Astrocyte (in vitro differentiated cells and primary cell): ENCODE measurements around the gene PLEKHG4B. TPM values are rescaled to one million over a fixed set of nuclear protein-coding genes. Genes with fewer than 3 reads are reported as not detected.
A peak's percentile ranks its signal among the peaks of the same experiment; 100 is the strongest.

Experiments
- DNase-seq: peaks from one replicate; pipeline ENCODE4 v3.0.0-alpha.2; 2010; ENCODE audit warnings: low read depth
- FAIRE-seq: peaks from 2 replicates; lab custom pipeline; 2011; peaks lifted over from hg19 to GRCh38; lab: Jason Lieb, UNC
- H2AFZ ChIP-seq: 2 replicates; pipeline ENCODE4 v1.6.0; 2012; ENCODE audit warnings: low read depth, low read length, inconsistent platforms
- H3K27ac ChIP-seq: 2 replicates; pipeline ENCODE4 v1.5.1; 2011; ENCODE audit warnings: low read depth, low read length, inconsistent platforms
- H3K27me3 ChIP-seq: 2 replicates; pipeline ENCODE4 v1.6.0; 2011; ENCODE audit warnings: low read length, inconsistent platforms; ENCODE audit not compliant: insufficient read depth
- H3K36me3 ChIP-seq: 2 replicates; pipeline ENCODE4 v1.5.1; 2011; ENCODE audit warnings: low read length, inconsistent platforms; ENCODE audit not compliant: insufficient read depth
- H3K4me1 ChIP-seq: 2 replicates; pipeline ENCODE4 v1.5.1; 2011; ENCODE audit warnings: low read length, inconsistent platforms; ENCODE audit not compliant: insufficient read depth
- H3K4me2 ChIP-seq: 2 replicates; pipeline ENCODE4 v1.6.0; 2012; ENCODE audit warnings: low read length, inconsistent platforms
- H3K4me3 ChIP-seq: 2 replicates; pipeline ENCODE4 v1.5.1; 2011; ENCODE audit warnings: low read depth, mild to moderate bottlenecking, low read length, inconsistent platforms; ENCODE audit not compliant: insufficient read depth
- H3K79me2 ChIP-seq: 2 replicates; pipeline ENCODE4 v1.6.0; 2012; ENCODE audit warnings: mild to moderate bottlenecking, low read length, inconsistent platforms; ENCODE audit not compliant: insufficient read depth
- H3K9ac ChIP-seq: 2 replicates; pipeline ENCODE4 v1.6.0; 2012; ENCODE audit warnings: mild to moderate bottlenecking, low read length, inconsistent platforms
- H3K9me3 ChIP-seq: 2 replicates; pipeline ENCODE4 v1.5.1; 2012; ENCODE audit warnings: low read depth, mild to moderate bottlenecking, low read length, inconsistent platforms; ENCODE audit not compliant: insufficient read depth
- H4K20me1 ChIP-seq: 2 replicates; pipeline ENCODE4 v1.6.0; 2012; ENCODE audit warnings: low read length, inconsistent platforms; ENCODE audit not compliant: insufficient read depth
- H3K27ac Mint-ChIP-seq: one replicate; pipeline ENCODE4 v1.8.0; 2021; ENCODE audit warnings: mild to moderate bottlenecking, mixed read lengths; ENCODE audit not compliant: unreplicated experiment
- H3K27me3 Mint-ChIP-seq: one replicate; pipeline ENCODE4 v1.8.0; 2021; ENCODE audit warnings: low read depth, mixed read lengths; ENCODE audit not compliant: unreplicated experiment
- H3K36me3 Mint-ChIP-seq: one replicate; pipeline ENCODE4 v1.8.0; 2021; ENCODE audit warnings: low read depth, mixed read lengths; ENCODE audit not compliant: unreplicated experiment
- H3K4me1 Mint-ChIP-seq: one replicate; pipeline ENCODE4 v1.8.0; 2021; ENCODE audit warnings: low read depth, mixed read lengths; ENCODE audit not compliant: unreplicated experiment
- H3K4me3 Mint-ChIP-seq: one replicate; pipeline ENCODE4 v1.8.0; 2021; ENCODE audit warnings: mild to moderate bottlenecking, moderate library complexity, mixed read lengths; ENCODE audit not compliant: unreplicated experiment
- H3K9me3 Mint-ChIP-seq: one replicate; pipeline ENCODE4 v1.8.0; 2021; ENCODE audit warnings: mild to moderate bottlenecking, mixed read lengths; ENCODE audit not compliant: unreplicated experiment
- EZH2 ChIP-seq: IDR thresholded peaks from 2 replicates; pipeline ENCODE4 v1.6.1; 2012; ENCODE audit warnings: mild to moderate bottlenecking, low read length, inconsistent platforms; ENCODE audit not compliant: insufficient read depth
- total RNA-seq: library from RNA; stranded (reverse); gene quantifications from 2 replicates; pipeline ENCODE4 v1.2.1, GENCODE V29; 2021
- TF ChIP-seq, protein P1 (sequence below): IDR thresholded peaks from 2 replicates; pipeline ENCODE4 v1.5.1; 2011; ENCODE audit warnings: low read depth, mild to moderate bottlenecking, inconsistent platforms, low read length, moderate library complexity; ENCODE audit not compliant: insufficient read depth

Gene PLEKHG4B
- total RNA-seq, 1 donor from 2014 or later = 8.1 TPM

GRCh38 chr5:79821-80220 is 12.1 kb upstream of the PLEKHG4B start:
- DNase-seq = no peak
- no peaks in the 10 kb centered on the region for H3K9me3 ChIP-seq
- H3K9ac ChIP-seq = no peak overlapping the region
- H2AFZ ChIP-seq = no peak overlapping the region
- Mint-ChIP-seq H3K36me3 (peaks cover 2% of the 10 kb centered on the region), H3K27ac (no peak overlapping the region), H3K4me1 (peaks cover 30% of the 10 kb centered on the region), H3K4me3 (no peak overlapping the region), H3K27me3 (peaks cover 57% of the 10 kb centered on the region), H3K9me3 (no peaks in the 10 kb centered on the region)
- FAIRE-seq = no peak
- no peak overlapping the region for H3K27ac ChIP-seq
- peaks cover 10% of the 10 kb centered on the region for H3K27me3 ChIP-seq
- TF ChIP-seq, protein P1, sequence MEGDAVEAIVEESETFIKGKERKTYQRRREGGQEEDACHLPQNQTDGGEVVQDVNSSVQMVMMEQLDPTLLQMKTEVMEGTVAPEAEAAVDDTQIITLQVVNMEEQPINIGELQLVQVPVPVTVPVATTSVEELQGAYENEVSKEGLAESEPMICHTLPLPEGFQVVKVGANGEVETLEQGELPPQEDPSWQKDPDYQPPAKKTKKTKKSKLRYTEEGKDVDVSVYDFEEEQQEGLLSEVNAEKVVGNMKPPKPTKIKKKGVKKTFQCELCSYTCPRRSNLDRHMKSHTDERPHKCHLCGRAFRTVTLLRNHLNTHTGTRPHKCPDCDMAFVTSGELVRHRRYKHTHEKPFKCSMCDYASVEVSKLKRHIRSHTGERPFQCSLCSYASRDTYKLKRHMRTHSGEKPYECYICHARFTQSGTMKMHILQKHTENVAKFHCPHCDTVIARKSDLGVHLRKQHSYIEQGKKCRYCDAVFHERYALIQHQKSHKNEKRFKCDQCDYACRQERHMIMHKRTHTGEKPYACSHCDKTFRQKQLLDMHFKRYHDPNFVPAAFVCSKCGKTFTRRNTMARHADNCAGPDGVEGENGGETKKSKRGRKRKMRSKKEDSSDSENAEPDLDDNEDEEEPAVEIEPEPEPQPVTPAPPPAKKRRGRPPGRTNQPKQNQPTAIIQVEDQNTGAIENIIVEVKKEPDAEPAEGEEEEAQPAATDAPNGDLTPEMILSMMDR = no peak
- TF ChIP-seq EZH2 = no peak
- H3K36me3 ChIP-seq = no peaks in the 10 kb centered on the region
- H3K4me2 ChIP-seq = no peak overlapping the region
- no peaks in the 10 kb centered on the region for H4K20me1 ChIP-seq
- no peaks in the 10 kb centered on the region for H3K79me2 ChIP-seq
- H3K4me1 ChIP-seq = peaks cover 34% of the 10 kb centered on the region
- H3K4me3 ChIP-seq = no peak overlapping the region

DNA sequence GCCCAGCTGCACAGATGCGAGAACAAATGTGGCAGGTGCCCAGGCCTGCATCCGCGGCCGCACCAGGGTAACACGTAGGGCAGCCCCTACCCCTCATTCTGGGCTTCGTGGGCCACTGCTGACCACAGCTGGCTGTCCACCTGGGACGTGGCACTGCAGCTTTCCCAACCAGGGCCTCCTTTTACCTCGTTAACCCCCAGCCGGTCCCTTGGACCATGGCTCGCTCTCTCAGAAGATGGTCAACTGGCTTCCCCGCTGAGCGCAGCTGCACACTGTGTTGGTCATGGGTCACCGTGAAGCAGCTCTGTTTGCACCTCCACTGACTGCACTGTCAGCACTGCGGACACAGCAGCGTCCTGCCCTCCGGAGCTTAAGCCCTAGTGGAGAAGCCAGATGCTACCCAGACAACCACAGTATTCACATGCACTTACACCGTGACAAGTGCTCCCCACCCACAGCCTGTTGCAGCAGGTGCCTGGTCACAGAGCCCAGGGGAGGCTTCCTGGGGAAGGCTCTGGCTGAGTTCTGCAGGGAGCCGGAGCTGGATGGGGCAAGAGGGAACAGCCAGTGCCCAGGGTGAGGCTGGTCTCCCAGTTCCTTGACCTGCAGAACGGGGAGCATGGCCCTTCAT is 10.5 kb upstream of the PLEKHG4B start:
- no peak overlapping the region for H3K4me3 ChIP-seq
- Mint-ChIP-seq H3K9me3 (no peaks in the 10 kb centered on the region), H3K27ac (no peak overlapping the region), H3K4me1 (peaks cover 24% of the 10 kb centered on the region), H3K4me3 (no peak overlapping the region), H3K27me3 (peaks cover 53% of the 10 kb centered on the region), H3K36me3 (peaks cover 2% of the 10 kb centered on the region)
- FAIRE-seq (no peak), DNase-seq (no peak)
- TF ChIP-seq EZH2 = no peak
- TF ChIP-seq, protein P1 = no peak
- H2AFZ ChIP-seq = no peak overlapping the region
- H3K9ac ChIP-seq = no peak overlapping the region
- no peaks in the 10 kb centered on the region for H3K36me3 ChIP-seq
- no peak overlapping the region for H3K27ac ChIP-seq
- peaks cover 34% of the 10 kb centered on the region for H3K4me1 ChIP-seq
- H3K79me2 ChIP-seq = no peaks in the 10 kb centered on the region
- peaks cover 5% of the 10 kb centered on the region for H3K27me3 ChIP-seq
- H3K9me3 ChIP-seq = no peaks in the 10 kb centered on the region
- H3K4me2 ChIP-seq = peak overlapping the region; percentile 68
- no peaks in the 10 kb centered on the region for H4K20me1 ChIP-seq

- H4K20me1 ChIP-seq = no peaks in the 10 kb centered on the region
These were observed 9.9 kb upstream of the PLEKHG4B start for GRCh38 chr5:82097-82496.

More at GRCh38 chr5:82097-82496, 9.9 kb upstream of the PLEKHG4B start:
- Histone ChIP-seq H3K9me3 (no peaks in the 10 kb centered on the region), H3K4me3 (no peak overlapping the region), H3K36me3 (no peaks in the 10 kb centered on the region), H3K79me2 (no peaks in the 10 kb centered on the region), H2AFZ (no peak overlapping the region), H3K27me3 (peaks cover 5% of the 10 kb centered on the region), H3K4me2 (peak overlapping the region; percentile 68), H3K4me1 (peaks cover 34% of the 10 kb centered on the region), H3K27ac (no peak overlapping the region), H3K9ac (peak overlapping the region; percentile 8)
- H3K27me3 Mint-ChIP-seq = peaks cover 48% of the 10 kb centered on the region
- no peak for TF ChIP-seq EZH2
- TF ChIP-seq, protein P1 = no peak
- peaks cover 24% of the 10 kb centered on the region for H3K4me1 Mint-ChIP-seq
- H3K9me3 Mint-ChIP-seq = no peaks in the 10 kb centered on the region
- no peak overlapping the region for H3K4me3 Mint-ChIP-seq
- FAIRE-seq (no peak), DNase-seq (peak; percentile 71)
- peak overlapping the region; percentile 53 for H3K27ac Mint-ChIP-seq
- peaks cover 2% of the 10 kb centered on the region for H3K36me3 Mint-ChIP-seq
